ENCODE measurements around the gene STX1B. TPM values are rescaled to one million over a fixed set of nuclear protein-coding genes. Genes with fewer than 3 reads are reported as not detected.
A peak's percentile ranks its signal among the peaks of the same experiment; 100 is the strongest.

Gene STX1B
- total RNA-seq, 1 donor from 2014 or later = 11.0 TPM

DNA sequence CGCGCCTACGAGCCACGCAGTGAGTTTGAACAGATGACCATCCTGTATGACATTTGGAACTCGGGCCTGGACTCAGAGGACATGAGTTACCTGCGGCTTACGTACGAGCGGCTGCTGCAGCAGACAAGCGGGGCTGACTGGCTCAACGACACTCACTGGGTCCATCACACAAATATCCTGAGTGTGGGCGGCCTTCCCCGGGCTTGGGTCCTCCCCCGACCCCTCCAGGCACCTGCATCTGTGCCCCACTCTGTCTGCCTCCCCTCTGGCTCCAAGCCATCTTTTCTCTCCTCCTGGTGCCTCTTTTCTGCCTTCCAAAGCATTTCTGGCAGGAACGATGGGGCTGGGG lies 30.4 kb downstream of the STX1B start:
- Histone ChIP-seq H3K36me3 (ENCODE audit: insufficient read depth, low read length) (peaks cover 14% of the 10 kb centered on the region), H3K4me3 (ENCODE audit: insufficient read depth, low read depth, low read length) (no peak overlapping the region), H3K4me1 (ENCODE audit: insufficient read depth, low read length) (no peaks in the 10 kb centered on the region), H3K9ac (ENCODE audit: low read length) (no peak overlapping the region), H3K4me2 (ENCODE audit: low read length) (no peak overlapping the region), H4K20me1 (ENCODE audit: insufficient read depth, low read length) (peaks cover 29% of the 10 kb centered on the region), H3K79me2 (ENCODE audit: insufficient read depth, low read length) (no peaks in the 10 kb centered on the region), H3K27ac (ENCODE audit: low read depth, low read length) (no peak overlapping the region), H3K27me3 (ENCODE audit: insufficient read depth, low read length) (no peaks in the 10 kb centered on the region), H2AFZ (ENCODE audit: low read depth, low read length) (no peak overlapping the region), H3K9me3 (ENCODE audit: insufficient read depth, low read depth, low read length) (no peaks in the 10 kb centered on the region)
- TF ChIP-seq EZH2 (IDR thresholded peaks at IDR 0.05; ENCODE audit: insufficient read depth, low read length) = no peak
- TF ChIP-seq, protein P1, sequence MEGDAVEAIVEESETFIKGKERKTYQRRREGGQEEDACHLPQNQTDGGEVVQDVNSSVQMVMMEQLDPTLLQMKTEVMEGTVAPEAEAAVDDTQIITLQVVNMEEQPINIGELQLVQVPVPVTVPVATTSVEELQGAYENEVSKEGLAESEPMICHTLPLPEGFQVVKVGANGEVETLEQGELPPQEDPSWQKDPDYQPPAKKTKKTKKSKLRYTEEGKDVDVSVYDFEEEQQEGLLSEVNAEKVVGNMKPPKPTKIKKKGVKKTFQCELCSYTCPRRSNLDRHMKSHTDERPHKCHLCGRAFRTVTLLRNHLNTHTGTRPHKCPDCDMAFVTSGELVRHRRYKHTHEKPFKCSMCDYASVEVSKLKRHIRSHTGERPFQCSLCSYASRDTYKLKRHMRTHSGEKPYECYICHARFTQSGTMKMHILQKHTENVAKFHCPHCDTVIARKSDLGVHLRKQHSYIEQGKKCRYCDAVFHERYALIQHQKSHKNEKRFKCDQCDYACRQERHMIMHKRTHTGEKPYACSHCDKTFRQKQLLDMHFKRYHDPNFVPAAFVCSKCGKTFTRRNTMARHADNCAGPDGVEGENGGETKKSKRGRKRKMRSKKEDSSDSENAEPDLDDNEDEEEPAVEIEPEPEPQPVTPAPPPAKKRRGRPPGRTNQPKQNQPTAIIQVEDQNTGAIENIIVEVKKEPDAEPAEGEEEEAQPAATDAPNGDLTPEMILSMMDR (IDR thresholded peaks at IDR 0.05; ENCODE audit: insufficient read depth, low read depth, low read length) = no peak
- Mint-ChIP-seq H3K9me3 (ENCODE audit: unreplicated experiment) (peaks cover 4% of the 10 kb centered on the region), H3K27me3 (ENCODE audit: low read depth, unreplicated experiment) (no peaks in the 10 kb centered on the region), H3K27ac (ENCODE audit: unreplicated experiment) (no peak overlapping the region), H3K4me3 (ENCODE audit: unreplicated experiment) (no peak overlapping the region), H3K4me1 (ENCODE audit: low read depth, unreplicated experiment) (no peaks in the 10 kb centered on the region), H3K36me3 (ENCODE audit: low read depth, unreplicated experiment) (peaks cover 17% of the 10 kb centered on the region)
- FAIRE-seq = no peak
- no peak for DNase-seq (ENCODE audit: low read depth)

DNA sequence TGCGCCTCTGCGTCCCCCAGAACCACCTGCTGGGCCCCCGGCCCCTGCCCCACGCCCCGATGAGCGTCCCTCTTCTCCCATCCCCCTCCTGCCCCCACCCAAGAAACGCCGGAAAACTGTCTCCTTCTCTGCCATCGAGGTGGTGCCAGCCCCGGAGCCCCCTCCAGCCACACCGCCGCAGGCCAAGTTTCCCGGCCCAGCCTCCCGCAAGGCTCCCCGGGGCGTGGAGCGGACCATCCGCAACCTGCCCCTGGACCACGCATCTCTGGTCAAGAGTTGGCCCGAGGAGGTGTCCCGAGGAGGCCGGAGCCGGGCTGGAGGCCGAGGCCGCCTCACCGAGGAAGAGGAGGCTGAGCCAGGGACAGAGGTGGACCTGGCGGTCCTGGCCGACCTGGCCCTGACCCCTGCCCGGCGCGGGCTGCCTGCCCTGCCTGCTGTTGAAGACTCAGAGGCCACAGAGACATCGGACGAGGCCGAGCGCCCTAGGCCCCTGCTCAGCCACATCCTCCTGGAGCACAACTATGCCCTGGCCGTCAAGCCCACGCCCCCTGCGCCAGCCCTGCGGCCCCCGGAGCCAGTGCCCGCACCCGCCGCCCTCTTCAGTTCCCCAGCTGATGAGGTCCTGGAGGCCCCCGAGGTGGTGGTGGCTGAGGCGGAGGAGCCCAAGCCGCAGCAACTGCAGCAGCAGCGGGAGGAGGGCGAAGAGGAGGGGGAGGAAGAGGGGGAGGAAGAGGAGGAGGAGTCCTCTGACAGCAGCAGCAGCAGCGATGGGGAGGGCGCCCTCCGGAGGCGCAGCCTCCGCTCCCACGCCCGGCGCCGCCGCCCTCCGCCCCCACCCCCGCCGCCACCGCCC lies 31.0 kb downstream of the STX1B start:
- Mint-ChIP-seq H3K27ac (ENCODE audit: unreplicated experiment) (no peak overlapping the region), H3K36me3 (ENCODE audit: low read depth, unreplicated experiment) (peaks cover 18% of the 10 kb centered on the region), H3K4me1 (ENCODE audit: low read depth, unreplicated experiment) (no peaks in the 10 kb centered on the region), H3K4me3 (ENCODE audit: unreplicated experiment) (no peak overlapping the region), H3K27me3 (ENCODE audit: low read depth, unreplicated experiment) (no peaks in the 10 kb centered on the region), H3K9me3 (ENCODE audit: unreplicated experiment) (peaks cover 4% of the 10 kb centered on the region)
- no peak for FAIRE-seq
- Histone ChIP-seq H3K9ac (ENCODE audit: low read length) (no peak overlapping the region), H3K4me3 (ENCODE audit: insufficient read depth, low read depth, low read length) (no peak overlapping the region), H3K27ac (ENCODE audit: low read depth, low read length) (no peak overlapping the region), H3K36me3 (ENCODE audit: insufficient read depth, low read length) (peaks cover 14% of the 10 kb centered on the region), H3K9me3 (ENCODE audit: insufficient read depth, low read depth, low read length) (no peaks in the 10 kb centered on the region), H3K4me1 (ENCODE audit: insufficient read depth, low read length) (no peaks in the 10 kb centered on the region), H2AFZ (ENCODE audit: low read depth, low read length) (no peak overlapping the region), H4K20me1 (ENCODE audit: insufficient read depth, low read length) (peaks cover 26% of the 10 kb centered on the region), H3K79me2 (ENCODE audit: insufficient read depth, low read length) (no peaks in the 10 kb centered on the region), H3K27me3 (ENCODE audit: insufficient read depth, low read length) (no peaks in the 10 kb centered on the region), H3K4me2 (ENCODE audit: low read length) (no peak overlapping the region)
- no peak for TF ChIP-seq EZH2 (IDR thresholded peaks at IDR 0.05; ENCODE audit: insufficient read depth, low read length)
- TF ChIP-seq, protein P1 (IDR thresholded peaks at IDR 0.05; ENCODE audit: insufficient read depth, low read depth, low read length) = no peak
- no peak for DNase-seq (ENCODE audit: low read depth)

DNA sequence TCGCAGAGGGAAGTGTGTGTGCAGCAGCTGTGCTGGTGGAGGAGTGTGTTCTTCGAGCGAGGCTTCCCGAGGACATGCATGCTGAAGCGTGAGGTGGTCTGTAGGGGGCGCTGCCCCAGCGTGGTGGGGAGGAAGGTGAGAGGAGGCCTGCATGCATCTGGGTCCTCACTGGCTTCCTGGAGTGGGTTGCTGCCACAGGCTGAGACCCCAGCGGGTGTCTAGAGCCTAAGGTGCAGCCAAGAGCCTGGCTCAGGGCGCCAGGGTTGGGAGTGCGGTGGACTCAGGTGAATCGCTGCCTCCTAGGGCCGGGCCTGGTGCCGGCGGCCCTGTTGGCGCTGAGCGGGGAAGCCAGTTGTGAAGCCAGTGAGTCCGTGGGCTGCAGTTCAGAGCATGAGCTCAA lies 32.9 kb downstream of the STX1B start:
- Mint-ChIP-seq H3K27ac (ENCODE audit: unreplicated experiment) (no peak overlapping the region), H3K9me3 (ENCODE audit: unreplicated experiment) (peaks cover 4% of the 10 kb centered on the region), H3K36me3 (ENCODE audit: low read depth, unreplicated experiment) (peaks cover 26% of the 10 kb centered on the region), H3K4me3 (ENCODE audit: unreplicated experiment) (no peak overlapping the region), H3K4me1 (ENCODE audit: low read depth, unreplicated experiment) (no peaks in the 10 kb centered on the region), H3K27me3 (ENCODE audit: low read depth, unreplicated experiment) (no peaks in the 10 kb centered on the region)
- Histone ChIP-seq H3K9me3 (ENCODE audit: insufficient read depth, low read depth, low read length) (no peaks in the 10 kb centered on the region), H3K79me2 (ENCODE audit: insufficient read depth, low read length) (no peaks in the 10 kb centered on the region), H3K36me3 (ENCODE audit: insufficient read depth, low read length) (peaks cover 24% of the 10 kb centered on the region), H3K4me2 (ENCODE audit: low read length) (no peak overlapping the region), H3K27ac (ENCODE audit: low read depth, low read length) (no peak overlapping the region), H3K9ac (ENCODE audit: low read length) (no peak overlapping the region), H2AFZ (ENCODE audit: low read depth, low read length) (no peak overlapping the region), H3K27me3 (ENCODE audit: insufficient read depth, low read length) (no peaks in the 10 kb centered on the region), H3K4me1 (ENCODE audit: insufficient read depth, low read length) (no peaks in the 10 kb centered on the region), H4K20me1 (ENCODE audit: insufficient read depth, low read length) (peaks cover 41% of the 10 kb centered on the region), H3K4me3 (ENCODE audit: insufficient read depth, low read depth, low read length) (no peak overlapping the region)
- no peak for DNase-seq (ENCODE audit: low read depth)
- FAIRE-seq = no peak
- no peak for TF ChIP-seq EZH2 (IDR thresholded peaks at IDR 0.05; ENCODE audit: insufficient read depth, low read length)
- TF ChIP-seq, protein P1 (IDR thresholded peaks at IDR 0.05; ENCODE audit: insufficient read depth, low read depth, low read length) = peak; percentile 25

Measured in astrocyte (in vitro differentiated cells and primary cell).